Medulla oblongata (tissue), 1 donor: ENCODE results near the gene TMEM62.

Experiments used
- DNase-seq: peaks from one replicate; pipeline ENCODE4 v3.0.0-alpha.2; 2015; ENCODE audit errors: extremely low spot score

Gene TMEM62

GRCh38 chr15:43133430-43134156, at the start of gene TMEM62:
Gene TMEM62, plus strand, starts transcription at chr15:43133586. Its CDS starts 217 bp downstream, at chr15:43133803.
- DNase-seq, result peak; percentile 86

DNA sequence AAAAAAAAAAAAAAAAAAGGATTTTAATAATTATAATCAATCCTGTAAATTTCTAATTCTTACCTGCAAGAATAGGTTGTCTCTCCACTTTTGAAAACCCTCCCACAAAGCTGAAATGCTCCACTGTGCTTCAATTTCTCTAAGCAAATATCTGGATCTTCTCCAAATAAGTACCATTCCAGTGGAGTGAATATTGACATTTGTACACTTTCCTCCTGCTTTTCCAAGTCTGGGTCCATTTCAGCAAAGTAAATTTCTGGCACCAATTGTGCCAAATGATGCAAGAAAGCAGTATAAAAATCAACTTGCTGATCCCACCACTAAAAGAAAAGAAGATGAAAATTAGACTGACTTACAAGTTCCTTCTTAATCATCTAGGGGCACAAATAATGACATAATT, 47.5 kb upstream of the TMEM62 start:
- no peak for DNase-seq

DNA sequence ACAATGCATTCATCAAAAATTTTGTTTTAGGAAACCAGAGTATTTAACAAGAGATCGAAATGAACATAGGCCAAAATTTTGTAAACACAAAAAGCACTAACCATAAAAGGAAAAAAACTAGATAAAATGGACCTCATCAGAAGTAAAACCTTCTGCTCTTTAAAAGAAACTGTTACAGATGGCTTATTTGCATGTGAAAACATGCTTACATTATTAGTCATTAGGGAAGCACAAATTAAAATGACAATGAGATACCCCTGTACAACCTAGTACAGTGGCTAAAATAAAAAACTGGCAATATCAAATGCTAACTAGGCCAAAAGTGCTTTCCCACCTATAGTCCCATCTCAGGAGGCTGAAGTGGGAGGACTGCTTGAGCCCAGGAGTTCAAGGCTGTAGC, 46.8 kb upstream of the TMEM62 start:
- DNase-seq, result no peak

GRCh38 chr15:43091859-43092258, 41.5 kb upstream of the TMEM62 start:
- no peak for DNase-seq

DNA sequence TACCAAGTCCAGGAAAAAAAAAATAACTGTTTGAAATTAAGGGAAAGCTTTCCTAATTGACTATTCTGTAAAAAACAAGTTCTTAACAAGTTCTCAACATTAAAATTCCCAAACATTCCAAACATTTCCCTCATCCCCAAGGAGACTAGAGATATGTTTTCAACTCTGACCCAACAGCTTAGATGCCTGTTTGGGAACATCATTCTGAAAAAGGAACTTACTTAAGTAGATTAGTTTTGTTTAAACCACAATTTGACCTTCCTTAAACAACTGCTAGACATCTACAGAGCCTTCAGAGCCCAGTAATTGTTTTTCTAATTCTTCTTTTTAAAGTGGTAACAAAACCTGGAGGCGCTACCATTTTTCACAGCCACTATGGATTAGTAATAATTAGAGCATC, 40.4 kb upstream of the TMEM62 start:
- DNase-seq, result no peak

DNA sequence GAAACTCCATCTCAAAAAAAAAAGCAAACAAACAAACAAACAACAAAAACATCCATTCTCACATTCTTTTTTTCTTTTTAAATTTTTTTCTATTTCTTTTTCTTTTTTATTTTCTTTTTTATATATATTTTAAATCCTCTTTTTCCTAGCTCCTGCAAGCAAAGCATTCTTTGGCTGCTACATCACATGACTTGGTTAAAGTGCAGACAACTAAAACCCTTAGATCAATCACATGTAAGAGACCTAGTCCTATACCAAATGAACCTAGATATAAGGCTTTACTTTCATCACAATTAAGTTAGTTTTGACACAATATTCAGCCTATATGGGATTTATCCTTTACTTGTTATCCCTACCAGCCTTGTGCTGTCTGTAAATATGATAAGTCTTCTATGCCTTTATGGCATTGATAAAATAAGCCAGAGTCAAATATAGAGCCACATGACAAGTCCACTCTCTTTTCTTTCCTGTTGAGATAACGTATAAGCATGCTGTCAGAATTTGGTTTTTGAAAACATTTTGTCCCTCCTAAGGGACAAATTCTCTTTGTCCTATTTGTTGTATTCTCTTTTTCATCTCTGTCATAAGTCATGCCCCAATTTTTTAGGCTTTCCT, 38.9 kb upstream of the TMEM62 start:
- no peak for DNase-seq

DNA sequence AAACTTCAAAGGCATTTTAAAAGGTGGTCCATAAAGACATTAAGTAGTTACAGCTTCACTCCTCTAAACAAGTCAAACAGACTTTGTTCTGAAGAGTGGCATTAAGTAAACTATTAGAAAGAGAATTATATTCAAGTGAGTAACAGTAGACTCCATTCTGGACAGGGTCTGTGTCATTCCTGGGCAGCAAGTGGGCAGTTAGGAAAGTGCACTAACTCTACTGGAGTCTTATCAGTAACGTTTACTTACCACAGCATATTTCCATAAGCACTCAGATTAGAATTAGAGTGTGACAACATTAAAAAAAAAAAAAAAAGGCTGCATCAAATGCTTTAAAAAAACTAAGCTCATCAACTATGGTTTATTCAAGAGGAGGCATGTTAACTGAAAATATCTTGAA, 38.1 kb upstream of the TMEM62 start:
- no peak for DNase-seq

DNA sequence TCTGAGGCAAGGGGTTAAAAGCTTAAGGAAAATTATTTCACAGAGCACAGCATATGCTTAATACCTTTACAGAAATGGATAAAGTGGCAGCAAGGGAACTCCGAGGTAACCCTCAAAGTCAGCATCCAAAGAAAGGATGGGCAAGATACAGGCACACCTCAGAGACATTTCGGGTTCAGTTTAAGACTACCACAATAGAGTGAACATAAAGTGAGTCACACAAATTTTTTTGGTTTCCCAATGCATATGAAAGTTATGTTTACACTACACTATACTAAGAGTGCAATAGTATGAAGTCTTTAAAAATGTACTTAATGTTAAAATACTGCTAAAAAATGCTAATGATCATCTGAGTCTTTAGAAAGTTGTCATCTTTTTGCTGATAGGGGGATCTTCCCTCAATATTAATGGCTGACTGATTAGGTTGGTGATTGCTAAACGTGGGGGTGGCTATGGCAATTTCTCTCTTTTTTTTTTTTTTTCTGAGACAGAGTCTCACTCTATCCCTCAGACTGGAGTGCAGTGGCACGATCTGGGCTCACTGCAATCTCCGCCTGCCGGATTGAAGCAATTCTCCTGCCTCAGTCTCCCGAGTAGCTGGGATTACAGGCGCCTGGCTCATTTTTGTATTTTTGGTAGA, 37.6 kb upstream of the TMEM62 start:
- DNase-seq, result no peak

DNA sequence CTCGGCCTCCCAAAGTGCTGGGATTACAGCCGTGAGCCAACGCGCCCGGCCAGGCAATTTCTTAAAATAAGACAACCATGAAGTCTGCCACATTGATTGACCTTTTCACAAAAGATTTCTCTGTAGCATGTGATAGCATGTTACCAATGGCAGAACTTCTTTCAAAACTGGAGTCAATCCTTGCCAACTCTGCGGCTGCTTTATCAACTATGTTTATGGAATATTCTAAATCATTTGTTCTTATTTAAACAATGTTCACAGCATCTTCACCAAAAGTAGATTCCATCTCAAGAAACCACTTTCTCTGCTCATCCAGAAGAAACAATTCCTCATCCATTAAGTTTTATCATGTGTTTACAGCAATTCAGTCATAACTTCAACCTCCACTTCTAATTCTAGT, 37.0 kb upstream of the TMEM62 start:
- no peak for DNase-seq

DNA sequence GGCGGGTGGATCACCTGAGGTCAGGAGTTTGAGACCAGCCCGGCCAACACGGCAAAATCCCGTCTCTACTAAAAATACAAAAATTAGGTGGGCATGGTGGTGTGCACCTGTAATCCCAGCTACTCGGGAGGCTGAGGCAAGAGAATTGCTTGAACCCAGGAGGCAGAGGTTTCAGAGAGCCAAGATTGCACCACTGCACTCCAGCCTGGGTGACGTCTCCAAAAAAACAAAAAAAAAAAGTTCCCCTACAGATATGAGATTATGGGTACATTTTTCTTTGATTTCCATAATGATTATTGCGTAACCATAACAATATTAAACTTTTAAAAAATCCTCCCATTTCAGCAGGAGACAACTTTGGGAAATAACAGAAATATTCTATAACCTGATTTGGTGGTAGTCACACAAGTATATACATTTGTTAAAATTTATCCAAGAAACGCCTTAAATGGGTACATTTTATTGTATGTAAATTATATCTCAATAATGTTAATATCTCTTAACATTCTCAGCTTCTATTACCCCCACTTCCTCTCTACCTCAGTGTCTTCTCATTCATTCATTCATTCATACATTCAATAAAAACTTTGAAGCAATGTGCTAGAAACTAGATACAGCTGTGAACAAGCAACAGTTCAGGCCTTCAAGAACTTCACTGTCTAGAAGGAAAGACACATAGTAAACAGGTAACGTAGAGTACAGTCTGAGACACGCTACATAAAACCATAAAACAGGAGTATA, 34.1 kb upstream of the TMEM62 start:
- no peak for DNase-seq

DNA sequence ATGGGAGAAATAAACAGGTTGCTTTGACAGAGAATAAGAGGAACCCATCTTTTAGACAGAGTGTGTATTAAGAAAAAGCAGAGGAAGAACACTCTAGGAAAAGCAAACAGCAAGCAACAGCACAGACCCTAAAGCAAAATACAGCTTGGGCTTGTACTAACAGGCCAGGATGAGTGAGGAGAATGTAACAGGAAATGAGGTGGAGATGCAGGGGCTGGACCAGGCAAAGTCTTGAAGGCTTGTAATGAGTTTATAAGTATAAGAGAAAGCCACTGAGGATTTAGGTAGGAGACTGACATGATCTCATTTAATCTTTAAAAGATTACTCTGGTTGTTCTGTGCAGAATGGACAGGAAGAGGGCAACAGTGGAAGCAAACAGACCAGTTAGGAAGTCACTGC, 32.4 kb upstream of the TMEM62 start:
- DNase-seq, result no peak

DNA sequence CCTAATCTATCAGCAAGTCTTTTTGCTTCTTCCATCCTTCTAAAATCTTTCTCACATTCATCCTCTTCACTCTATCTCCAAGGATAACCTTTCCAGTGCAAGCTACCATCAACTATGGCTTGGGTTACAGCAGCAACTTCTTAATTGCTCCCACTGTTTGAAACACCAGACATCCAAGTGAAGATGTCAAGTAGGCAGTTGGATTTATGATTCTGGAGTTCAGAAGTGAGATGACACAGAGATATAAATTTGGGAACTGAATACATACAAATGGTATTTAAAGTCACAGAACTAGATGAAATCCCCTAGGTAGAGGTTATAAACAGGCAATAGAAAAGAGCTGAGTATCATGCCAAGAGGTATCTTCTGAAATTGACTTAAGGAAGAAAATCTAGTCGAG, 31.2 kb upstream of the TMEM62 start:
- DNase-seq, result no peak

- DNase-seq, result no peak
Measured at GRCh38 chr15:43103907-43104306, 29.5 kb upstream of the TMEM62 start.

DNA sequence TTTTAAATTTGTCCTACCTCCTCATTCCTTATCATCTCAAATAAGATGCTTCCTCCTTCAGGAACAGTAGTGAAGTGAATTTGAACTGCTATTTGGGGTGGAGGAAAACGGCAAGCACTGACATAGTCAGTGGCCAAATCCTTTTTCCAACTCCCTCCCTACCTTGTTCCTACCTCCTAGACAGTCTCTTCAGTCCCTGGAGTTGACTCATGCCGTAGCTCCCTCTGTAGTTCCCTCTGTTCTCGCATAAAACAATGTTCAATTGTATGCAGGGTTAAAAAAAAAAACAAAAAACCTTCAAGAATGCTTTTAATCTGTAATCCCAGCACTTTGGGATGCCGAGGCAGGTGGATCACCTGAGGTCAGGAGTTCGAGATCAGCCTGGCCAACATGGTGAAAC, 29.0 kb upstream of the TMEM62 start:
- DNase-seq, result no peak

DNA sequence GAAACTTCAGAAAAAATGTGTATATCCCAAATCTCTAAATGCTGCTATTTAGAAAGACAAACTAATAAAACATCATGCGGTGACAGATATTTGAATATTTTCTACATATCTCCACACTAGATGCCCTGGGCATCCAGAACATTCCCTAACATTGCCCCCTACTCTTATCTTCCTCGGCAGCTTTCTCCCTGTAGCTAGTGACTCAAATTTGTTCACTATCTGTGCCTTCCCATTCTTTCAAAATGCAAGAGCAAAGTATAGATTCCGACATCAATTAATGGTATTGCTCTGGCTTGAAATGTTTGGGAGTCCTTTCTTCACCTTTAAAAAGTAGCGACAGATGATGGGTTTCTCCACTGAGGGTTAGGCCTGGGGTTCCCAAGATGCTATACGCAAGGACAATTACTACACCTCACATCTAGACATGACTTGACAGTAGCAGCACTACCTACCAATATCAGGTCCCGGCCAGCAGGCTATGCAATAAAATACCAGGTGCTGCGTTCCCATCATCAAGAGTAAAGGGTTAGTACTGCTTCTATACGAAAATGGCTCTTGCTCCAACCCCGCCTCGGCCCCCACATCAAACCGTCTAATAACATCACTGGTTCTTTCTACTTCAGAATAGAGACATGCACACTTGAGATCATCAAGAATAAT, 28.2 kb upstream of the TMEM62 start:
- DNase-seq, result peak; percentile 24

DNA sequence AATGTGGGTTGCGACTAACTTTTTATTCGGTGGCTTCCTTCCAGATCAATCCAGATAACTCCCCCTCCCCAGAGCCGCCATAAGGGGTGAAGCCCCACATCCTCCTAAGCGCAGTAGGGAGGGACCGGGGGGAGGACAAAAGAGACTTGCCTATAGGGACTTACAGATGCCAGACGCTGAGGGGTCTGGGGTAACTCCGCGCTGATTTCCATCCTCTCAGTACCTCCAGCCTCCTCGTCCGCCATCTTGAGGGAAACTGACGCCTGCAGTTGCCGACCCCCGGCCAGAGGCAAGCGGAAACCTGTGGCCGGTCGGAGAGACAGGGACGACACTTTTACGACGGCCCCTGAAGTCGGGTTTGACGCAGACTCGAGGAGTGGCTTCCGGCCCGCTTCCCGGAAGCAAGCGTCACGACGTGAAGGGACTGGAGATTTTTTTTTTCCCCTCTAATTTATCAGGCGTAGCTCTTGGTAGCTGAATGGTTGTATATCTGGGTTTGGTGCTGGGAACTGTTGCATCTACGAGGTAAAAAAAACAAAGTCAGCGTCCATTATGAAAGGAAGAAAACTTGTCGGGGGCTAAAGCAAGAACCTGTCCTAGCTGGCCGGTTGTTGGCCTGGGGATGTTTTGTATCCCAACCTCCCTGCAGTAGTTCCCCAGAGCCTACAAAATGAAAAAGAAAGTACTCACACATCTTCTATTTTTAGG, 27.5 kb upstream of the TMEM62 start, which contains the start of gene UBR1:
Gene UBR1 (minus strand): TSS at position 261 of the 708 bp plus-strand sequence. CDS start 16 bp downstream, at position 245.
- DNase-seq, result peak; percentile 95

- DNase-seq, result no peak
Measured at GRCh38 chr15:43106486-43106829, 26.9 kb upstream of the TMEM62 start.

GRCh38 chr15:43107751-43108150, 25.6 kb upstream of the TMEM62 start:
- no peak for DNase-seq

DNA sequence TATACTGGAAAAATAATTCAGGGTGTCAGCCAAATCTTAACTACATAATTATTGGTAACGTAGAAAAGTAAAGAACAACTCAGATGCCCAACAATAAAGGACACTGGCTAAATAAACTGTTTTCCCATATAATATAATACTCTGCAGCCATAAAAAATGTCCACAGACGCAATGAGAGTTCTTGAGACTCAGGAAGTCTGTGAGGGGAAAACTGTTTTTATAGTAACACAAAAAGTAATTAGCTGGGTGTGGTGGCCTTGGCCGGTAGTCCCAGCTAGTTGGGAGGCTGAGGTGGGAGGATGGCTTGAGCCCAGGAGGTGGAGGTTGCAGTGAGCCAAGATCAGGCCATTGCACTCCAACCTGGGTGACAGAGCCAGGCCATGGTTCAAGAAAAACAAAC, 22.0 kb upstream of the TMEM62 start:
- DNase-seq, result no peak

DNA sequence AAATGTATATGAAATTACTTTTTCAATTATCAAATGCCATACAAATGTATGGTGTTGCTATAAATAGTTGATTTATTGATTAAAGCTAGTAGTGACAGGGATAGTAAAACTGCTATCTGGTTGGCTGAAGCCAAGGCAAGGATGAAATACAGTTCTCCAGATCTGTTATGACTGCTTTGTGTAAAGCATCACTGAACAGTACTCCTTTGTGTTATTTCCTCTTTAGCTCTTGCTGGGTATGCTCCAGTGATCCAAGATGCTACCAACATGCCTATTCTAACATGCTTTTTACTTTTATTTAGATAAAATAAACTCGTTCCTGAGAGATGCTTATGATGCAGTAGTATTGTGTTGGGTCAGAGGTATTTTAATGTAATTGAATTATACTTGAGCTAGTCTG, 15.1 kb upstream of the TMEM62 start:
- DNase-seq, result no peak

DNA sequence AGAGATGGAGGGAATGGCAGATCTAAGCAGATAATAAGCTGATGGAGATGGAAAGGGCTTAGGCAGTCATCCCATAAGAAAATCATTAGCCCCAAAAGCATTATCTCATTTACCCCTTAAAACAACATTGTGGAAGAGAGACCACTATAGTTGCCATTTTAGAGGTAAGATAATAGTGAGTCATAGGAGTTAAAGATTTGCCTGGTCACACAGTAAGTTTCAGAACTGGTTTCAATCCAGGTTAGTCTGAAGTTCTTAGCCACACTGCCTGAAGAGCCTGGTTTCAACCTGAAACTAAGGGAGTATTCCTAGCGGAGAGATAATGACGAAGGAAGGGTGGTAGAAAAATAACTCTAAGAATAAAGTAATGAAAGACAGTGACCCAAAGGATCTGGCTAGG, 14.6 kb upstream of the TMEM62 start:
- DNase-seq, result no peak
